Ovary (tissue), 3 donors: ENCODE results near the gene ADGRV1.

Source experiments
- CTCF ChIP-seq, 3 donors: fragments of 450-650 bp in 2 of 3; fragments of 200-600 bp in 1 of 3; IDR thresholded peaks; one replicate each; pipeline versions ENCODE4 v1.5.1 to v1.8.0; 2016 to 2022; ENCODE audit warnings: antibody characterized with exemption in 3 of 3, mild to moderate bottlenecking in 1 of 3
- EP300 ChIP-seq: sonication (generic); formaldehyde crosslinking; IDR thresholded peaks from one replicate; pipeline ENCODE4 v1.6.1; 2017; ENCODE audit warnings: antibody characterized with exemption
- POLR2A ChIP-seq: fragments of 450-650 bp; IDR thresholded peaks from one replicate; pipeline ENCODE4 v1.6.1; 2017; ENCODE audit warnings: antibody characterized with exemption, mild to moderate bottlenecking, moderate library complexity
- donor health status: DM: no; HTN: no; CAD: no.

- TF ChIP-seq CTCF (IDR thresholded peaks at IDR 0.05) (no peak), POLR2A (no peak), EP300 (no peak)
These were observed 619.0 kb downstream of the ADGRV1 start for GRCh38 chr5:91177639-91178038.
